Mesothelial cell of epicardium (in vitro differentiated cells): ENCODE results near the gene MAJIN. TPM values are rescaled to one million over a fixed set of nuclear protein-coding genes. Genes with fewer than 3 reads are reported as not detected.

Experiments
- DNase-seq, 2 experiments: peaks; one replicate each; pipeline ENCODE4 v3.0.0; 2021; ENCODE audit warnings: low spot score in 2 of 2; ENCODE audit not compliant: unreplicated experiment in 2 of 2
- H3K27ac Mint-ChIP-seq: 2 replicates; pipeline ENCODE4 v1.8.0; 2021; ENCODE audit warnings: mixed read lengths
- H3K27me3 Mint-ChIP-seq: 2 replicates; pipeline ENCODE4 v1.8.0; 2021; ENCODE audit warnings: low read depth, mixed read lengths
- H3K36me3 Mint-ChIP-seq: 2 replicates; pipeline ENCODE4 v1.8.0; 2021; ENCODE audit warnings: mixed read lengths
- H3K4me1 Mint-ChIP-seq: 2 replicates; pipeline ENCODE4 v1.8.0; 2021; ENCODE audit warnings: mixed read lengths
- H3K4me3 Mint-ChIP-seq: 2 replicates; pipeline ENCODE4 v1.8.0; 2021; ENCODE audit warnings: mild to moderate bottlenecking, moderate library complexity, mixed read lengths
- H3K9me3 Mint-ChIP-seq: 2 replicates; pipeline ENCODE4 v1.8.0; 2021; ENCODE audit warnings: mixed read lengths
- CTCF ChIP-seq: fragments of 200-600 bp; sonication (generic); IDR thresholded peaks from one replicate; pipeline ENCODE4 v1.5.0; 2021; ENCODE audit warnings: antibody characterized with exemption; ENCODE audit not compliant: unreplicated experiment
- microRNA-seq: library from miRNA; unstranded; fragments of <30 nt; microRNA quantifications from one replicate; pipeline ENCODE4 v1.2.0, GENCODE V29; 2021; ENCODE audit warnings: inconsistent platforms, mixed read lengths
- total RNA-seq: library from RNA; stranded (reverse); gene quantifications from 3 replicates; pipeline ENCODE4 v1.2.1, GENCODE V29; 2021

MAJIN gene
- total RNA-seq, 1 donor from 2014 or later: not detected

DNA sequence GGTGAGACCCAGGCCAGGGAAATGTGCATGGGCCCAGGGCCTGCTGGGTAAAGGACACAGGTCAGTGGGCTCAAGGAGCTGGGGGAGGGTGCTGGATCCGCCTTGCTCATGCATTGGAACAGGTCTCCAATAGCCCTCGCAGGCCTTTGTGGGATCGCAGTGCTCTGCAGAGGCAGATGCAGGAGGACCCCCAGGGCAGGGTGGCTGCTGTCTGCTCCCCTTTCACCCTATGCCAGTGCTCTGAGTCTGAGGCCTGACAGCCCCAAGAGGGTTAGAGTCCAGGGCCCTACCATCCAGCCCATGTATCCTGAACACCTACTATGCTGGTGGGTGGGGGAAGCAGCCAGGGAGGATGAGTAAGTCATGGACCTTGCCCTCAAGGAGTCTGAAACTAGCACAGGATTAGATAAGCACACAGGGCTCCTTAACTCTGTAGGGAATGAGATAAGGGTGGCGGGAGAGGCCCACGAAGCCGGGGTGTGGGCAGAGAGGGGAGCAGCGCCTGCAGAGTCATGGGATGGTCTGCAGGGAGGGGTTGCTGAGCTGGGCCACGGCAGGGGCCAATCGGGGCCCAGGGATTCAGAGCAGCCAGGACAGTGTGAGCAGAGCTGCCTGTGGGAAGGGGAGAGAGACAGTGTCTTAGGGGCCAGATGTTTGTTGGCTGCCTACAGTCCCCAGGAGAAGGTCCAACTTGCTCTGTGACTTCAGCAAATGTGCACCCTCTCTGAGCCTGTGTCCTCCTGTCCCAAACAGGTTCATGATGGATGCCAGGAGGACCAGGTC is 83.0 kb downstream of the MAJIN start:
- no peak overlapping the region for H3K4me3 Mint-ChIP-seq
- peak overlapping the region; percentile 53 for H3K27ac Mint-ChIP-seq
- H3K9me3 Mint-ChIP-seq: no peaks in the 10 kb centered on the region
- no peaks in the 10 kb centered on the region for H3K36me3 Mint-ChIP-seq
- no peak for DNase-seq
- no peak for TF ChIP-seq CTCF
- H3K4me1 Mint-ChIP-seq: peaks cover 20% of the 10 kb centered on the region
- H3K27me3 Mint-ChIP-seq: no peaks in the 10 kb centered on the region

DNA sequence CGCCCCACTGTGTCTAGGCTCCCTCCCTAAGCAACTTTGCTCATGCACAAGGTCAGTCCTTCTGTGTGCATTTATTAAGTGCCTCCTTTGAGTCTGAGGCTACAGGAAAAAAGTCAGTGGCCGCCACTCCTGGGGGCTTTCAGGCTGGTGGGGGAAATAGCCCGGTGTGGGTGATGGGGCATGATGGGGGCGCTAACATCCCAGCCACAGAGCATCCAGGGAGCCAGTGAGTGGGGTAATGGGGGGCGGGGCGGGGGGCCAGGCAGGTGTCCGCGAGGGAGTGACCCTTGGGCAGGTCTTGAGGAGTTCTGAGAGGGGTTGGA is 83.5 kb downstream of the MAJIN start:
- Mint-ChIP-seq H3K36me3 (no peaks in the 10 kb centered on the region), H3K4me1 (peaks cover 20% of the 10 kb centered on the region), H3K9me3 (no peaks in the 10 kb centered on the region), H3K27me3 (no peaks in the 10 kb centered on the region), H3K4me3 (peak overlapping the region; percentile 67), H3K27ac (no peak overlapping the region)
- no peak for DNase-seq
- TF ChIP-seq CTCF: no peak

Small RNAs within 50 kb of the gene (microRNA-seq; reads per million reads assigned to microRNA genes)
- gene MIR6749: not detected
- gene MIR6750: 3.5 reads per million, percentile 9 among the genes with 10 or more reads in this experiment
- 2.9 reads per million, percentile 3 among the genes with 10 or more reads in this experiment for gene MIR6879

Other genes with a start within 250 kb of the MAJIN start
- gene NRXN2, start 248.9 kb downstream of the MAJIN start, total RNA-seq: 9.8 to 14.0 TPM (median 12.0 TPM) in 3 replicates
- 1.4 to 2.0 TPM (median 1.8 TPM) in 3 replicates for gene RASGRP2, start 228.0 kb downstream of the MAJIN start, total RNA-seq
- gene PYGM, start 212.1 kb downstream of the MAJIN start, total RNA-seq: 6.4 to 7.6 TPM (median 7.1 TPM) in 3 replicates
- 529 to 536 TPM (median 533 TPM) in 3 replicates for gene SF1, start 193.6 kb downstream of the MAJIN start, total RNA-seq
- 23.7 to 25.8 TPM (median 25.0 TPM) in 3 replicates for gene MAP4K2, start 168.9 kb downstream of the MAJIN start, total RNA-seq
- 44.5 to 45.4 TPM (median 44.9 TPM) in 3 replicates for gene MEN1, start 161.6 kb downstream of the MAJIN start, total RNA-seq
- gene CDC42BPG, start 127.5 kb downstream of the MAJIN start, total RNA-seq: 24.6 to 30.1 TPM (median 25.0 TPM) in 3 replicates
- gene EHD1, start 93.5 kb downstream of the MAJIN start, total RNA-seq: 84.9 to 94.5 TPM (median 86.8 TPM) in 3 replicates
- gene ATG2A, start 54.9 kb downstream of the MAJIN start, total RNA-seq: 29.8 to 32.9 TPM (median 31.7 TPM) in 3 replicates
- gene PPP2R5B, start 47.4 kb downstream of the MAJIN start, total RNA-seq: 12.3 to 14.4 TPM (median 13.5 TPM) in 3 replicates
- not detected in 3 replicates for gene GPHA2, start 36.2 kb downstream of the MAJIN start, total RNA-seq
- 1.5 to 1.9 TPM (median 1.7 TPM) in 3 replicates for gene BATF2, start 24.9 kb upstream of the MAJIN start, total RNA-seq
- 79.9 to 87.3 TPM (median 84.4 TPM) in 3 replicates for gene ARL2, start 42.1 kb upstream of the MAJIN start, total RNA-seq
- 19.2 to 21.0 TPM (median 20.8 TPM) in 3 replicates for gene SNX15, start 55.3 kb upstream of the MAJIN start, total RNA-seq
- gene SAC3D1, start 69.1 kb upstream of the MAJIN start, total RNA-seq: 15.3 to 16.3 TPM (median 16.1 TPM) in 3 replicates
- 1.2 to 1.8 TPM (median 1.5 TPM) in 3 replicates for gene NAALADL1, start 86.4 kb upstream of the MAJIN start, total RNA-seq
- 16.4 to 17.0 TPM (median 16.5 TPM) in 3 replicates for gene CDCA5, start 111.9 kb upstream of the MAJIN start, total RNA-seq
- gene ZFPL1, start 112.1 kb upstream of the MAJIN start, total RNA-seq: 43.4 to 46.2 TPM (median 45.7 TPM) in 3 replicates
- gene VPS51, start 124.1 kb upstream of the MAJIN start, total RNA-seq: 95.7 to 114 TPM (median 113 TPM) in 3 replicates
- 73.4 to 75.6 TPM (median 74.2 TPM) in 3 replicates for gene TM7SF2, start 139.8 kb upstream of the MAJIN start, total RNA-seq
- gene ZNHIT2, start 145.6 kb upstream of the MAJIN start, total RNA-seq: 6.7 to 7.5 TPM (median 7.3 TPM) in 3 replicates
- gene FAU, start 150.0 kb upstream of the MAJIN start, total RNA-seq: 710 to 765 TPM (median 760 TPM) in 3 replicates
- gene MRPL49, start 150.2 kb upstream of the MAJIN start, total RNA-seq: 41.3 to 45.3 TPM (median 43.8 TPM) in 3 replicates
- 45.4 to 52.6 TPM (median 47.8 TPM) in 3 replicates for gene SYVN1, start 162.4 kb upstream of the MAJIN start, total RNA-seq
- not detected in 3 replicates for gene SPDYC, start 198.1 kb upstream of the MAJIN start, total RNA-seq
- 176 to 196 TPM (median 192 TPM) in 3 replicates for gene CAPN1, start 209.8 kb upstream of the MAJIN start, total RNA-seq